Spleen (tissue), 11 donors: ENCODE data around the gene NRIP3. TPM values are rescaled to one million over a fixed set of nuclear protein-coding genes. Genes with fewer than 3 reads are reported as not detected.
A peak's percentile ranks its signal among the peaks of the same experiment; 100 is the strongest.

Experiments
- DNase-seq: peaks from one replicate; pipeline ENCODE4 v3.0.0-alpha.2; 2020
- H3K27ac ChIP-seq, 8 donors: fragments of 200-600 bp; sonication (generic) in 7 of 8; 1 replicate in 4 of 8; 2 replicates in 4 of 8; pipeline versions ENCODE4 v1.5.0 to v1.8.0; 2016 to 2021; ENCODE audit warnings: inconsistent platforms in 4 of 8, mild to moderate bottlenecking in 4 of 8, moderate library complexity in 1 of 8
- H3K27me3 ChIP-seq, 7 donors: fragments of 200-600 bp; sonication (generic) in 6 of 7; replicated peaks in 1 of 7; 1 replicate in 4 of 7; 2 replicates in 3 of 7; pipeline versions ENCODE4 v1.5.0 to v1.8.0; 2016 to 2021; ENCODE audit warnings: inconsistent platforms in 3 of 7, mild to moderate bottlenecking in 1 of 7
- H3K36me3 ChIP-seq, 6 donors: fragments of 200-600 bp; sonication (generic) in 5 of 6; 1 replicate in 4 of 6; 2 replicates in 2 of 6; pipeline versions ENCODE4 v1.5.0 to v1.8.0; 2016 to 2021; ENCODE audit warnings: inconsistent platforms in 2 of 6
- H3K4me1 ChIP-seq, 6 donors: fragments of 200-600 bp; sonication (generic) in 5 of 6; 1 replicate in 3 of 6; 2 replicates in 3 of 6; pipeline versions ENCODE4 v1.5.0 to v1.8.0; 2016 to 2021; ENCODE audit warnings: inconsistent platforms in 3 of 6
- H3K4me3 ChIP-seq, 8 donors: fragments of 200-600 bp; sonication (generic) in 7 of 8; 1 replicate in 4 of 8; 2 replicates in 4 of 8; pipeline versions ENCODE4 v1.5.0 to v1.8.0; 2016 to 2021; ENCODE audit warnings: inconsistent platforms in 4 of 8, mild to moderate bottlenecking in 4 of 8, moderate library complexity in 2 of 8
- H3K9me3 ChIP-seq, 8 donors: fragments of 200-600 bp; sonication (generic) in 7 of 8; 1 replicate in 4 of 8; 2 replicates in 4 of 8; pipeline versions ENCODE4 v1.5.0 to v1.8.0; 2016 to 2021; ENCODE audit warnings: inconsistent platforms in 4 of 8
- POLR2A ChIP-seq, 3 donors: fragments of 450-650 bp; IDR thresholded peaks; one replicate each; pipeline ENCODE4 v1.5.1; 2017; ENCODE audit warnings: antibody characterized with exemption in 3 of 3, mild to moderate bottlenecking in 1 of 3
- POLR2AphosphoS5 ChIP-seq, 3 donors: sonication (generic); formaldehyde crosslinking; IDR thresholded peaks; one replicate each; pipeline ENCODE4 v1.5.1; 2017; ENCODE audit warnings: antibody characterized with exemption in 3 of 3
- WGBS, 5 donors: extraction: QIAGEN DNeasy Blood & Tissue Kit in 3 of 5; methylation state at CpG; one replicate each; pipeline versions ENCODE4 v1.1.5 to v1.1.7; 2013 to 2018; 5-methylcytosine and 5-hydroxymethylcytosine counted together
- intact Hi-C: fragments of 100-400 bp; cut with DNase I; formaldehyde crosslinking; loops from one replicate; pipeline ENCODE4 v1.15.0; 2023; ENCODE audit warnings: low total_unique reads
- polyA plus RNA-seq, 3 donors: library from polyadenylated mRNA; stranded (reverse); fragments of 200-250 nt; gene quantifications; one replicate each; pipeline ENCODE4 v1.2.1, GENCODE V29; 2013
- total RNA-seq, 7 donors: library from RNA; depleted of rRNA in 3 of 7; stranded (reverse); fragments of >200 nt in 3 of 7; fragmentation: NEBNext Ultra II Directional in 4 of 7; extraction: Animal tissue kit (Norgen Biotek cat#: 25700) in 4 of 7; gene quantifications; one replicate each; pipeline versions ENCODE4 v1.1.0 to v1.2.1, GENCODE V29; 2016 to 2021
- TF ChIP-seq, protein P1 (sequence below), 11 experiments: fragments of 200-600 bp in 7 of 11; fragments of 450-650 bp in 4 of 11; sonication (generic) in 4 of 11; IDR thresholded peaks in 8 of 11; conservative IDR thresholded peaks in 3 of 11; 1 replicate in 7 of 11; 2 replicates in 4 of 11; pipeline versions ENCODE4 v1.4.0 to v1.8.0; 2016 to 2021; ENCODE audit warnings: antibody characterized with exemption in 11 of 11, inconsistent platforms in 4 of 11, mild to moderate bottlenecking in 1 of 11
- donor health status: healthy with polysubstance abuse.
- donor health status: DM: no; HTN: no; CAD: no; lungs with moderate emphysema.
- donor health status: DM: no; HTN: no; CAD: no.
- donor health status: Bipolar disorder and iron deficiency.
- donor health status: healthy.
- donor health status: DM: no; HTN: no; CAD: no.
- donor health status: DM: yes; HTN: yes; CAD: no.

Gene NRIP3
- total and polyA plus RNA-seq, 10 donors = 0.02 to 1.8 (median 0.58) TPM

DNA sequence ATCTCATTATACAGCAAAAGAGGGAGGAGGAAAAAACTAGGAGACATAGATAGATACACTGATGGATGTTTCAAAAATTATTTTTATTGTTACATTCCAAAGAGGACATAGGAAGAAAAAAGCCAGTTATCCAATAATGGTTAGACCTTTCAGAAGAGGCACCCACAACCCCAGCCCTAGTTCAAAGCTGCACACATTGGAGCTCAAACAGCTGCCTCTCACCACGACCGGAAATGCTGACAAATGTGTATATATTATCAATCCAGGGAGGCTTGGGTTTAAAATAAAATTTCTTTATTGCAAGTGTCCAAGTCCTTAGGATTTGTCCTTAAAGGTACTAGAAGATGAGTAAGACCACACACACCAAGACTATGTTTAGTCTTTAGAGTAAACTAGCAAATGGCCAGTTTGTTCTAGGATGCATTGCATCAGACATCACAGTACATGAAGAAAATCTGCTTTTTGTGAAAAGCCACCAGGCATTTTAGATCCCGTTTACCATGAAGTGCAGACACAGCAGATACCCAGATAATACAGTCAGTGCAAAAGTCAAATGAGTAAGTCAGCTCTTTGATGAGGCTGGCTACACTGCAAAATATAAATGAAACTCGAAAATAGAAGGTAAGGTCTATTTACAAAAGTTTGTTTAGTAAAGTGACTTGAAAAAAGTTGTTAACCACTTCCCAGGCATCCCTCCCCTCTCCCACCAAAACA is 56.4 kb downstream of the NRIP3 start:
- intact Hi-C loops = no loop called here
- Histone ChIP-seq H3K27ac (peak overlapping the region in 1 of 8 donors; percentile 15), H3K9me3 (no peaks in the 10 kb centered on the region), H3K4me1 (peaks cover 0 to 7% (median 0%) of the 10 kb centered on the region in 6 donors), H3K27me3 (no peaks in the 10 kb centered on the region), H3K4me3 (no peak overlapping the region), H3K36me3 (peaks cover 0 to 64% (median 43%) of the 10 kb centered on the region in 6 donors)
- TF ChIP-seq POLR2A (IDR thresholded peaks at IDR 0.05) = no peak
- TF ChIP-seq POLR2AphosphoS5 (IDR thresholded peaks at IDR 0.05) = no peak
- TF ChIP-seq, protein P1, sequence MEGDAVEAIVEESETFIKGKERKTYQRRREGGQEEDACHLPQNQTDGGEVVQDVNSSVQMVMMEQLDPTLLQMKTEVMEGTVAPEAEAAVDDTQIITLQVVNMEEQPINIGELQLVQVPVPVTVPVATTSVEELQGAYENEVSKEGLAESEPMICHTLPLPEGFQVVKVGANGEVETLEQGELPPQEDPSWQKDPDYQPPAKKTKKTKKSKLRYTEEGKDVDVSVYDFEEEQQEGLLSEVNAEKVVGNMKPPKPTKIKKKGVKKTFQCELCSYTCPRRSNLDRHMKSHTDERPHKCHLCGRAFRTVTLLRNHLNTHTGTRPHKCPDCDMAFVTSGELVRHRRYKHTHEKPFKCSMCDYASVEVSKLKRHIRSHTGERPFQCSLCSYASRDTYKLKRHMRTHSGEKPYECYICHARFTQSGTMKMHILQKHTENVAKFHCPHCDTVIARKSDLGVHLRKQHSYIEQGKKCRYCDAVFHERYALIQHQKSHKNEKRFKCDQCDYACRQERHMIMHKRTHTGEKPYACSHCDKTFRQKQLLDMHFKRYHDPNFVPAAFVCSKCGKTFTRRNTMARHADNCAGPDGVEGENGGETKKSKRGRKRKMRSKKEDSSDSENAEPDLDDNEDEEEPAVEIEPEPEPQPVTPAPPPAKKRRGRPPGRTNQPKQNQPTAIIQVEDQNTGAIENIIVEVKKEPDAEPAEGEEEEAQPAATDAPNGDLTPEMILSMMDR (IDR thresholded peaks at IDR 0.05 in 8 of 11, conservative IDR thresholded peaks at IDR 0.05 in 3 of 11) = no peak
- no peak for DNase-seq
- 80 to 84% (median 81%) methylated on average over 4 of the region's 4 CpGs for WGBS, 5 donors

- Histone ChIP-seq H3K27ac (peak within 1 kb of the TSS in 7 of 8 donors; percentile 6 to 80 (median 69)), H3K9me3 (no peaks in the 10 kb centered on the region), H3K4me3 (no peak within 1 kb of the TSS), H3K36me3 (peaks cover 0 to 16% (median 9%) of the 10 kb centered on the region in 6 donors), H3K27me3 (no peaks in the 10 kb centered on the region), H3K4me1 (peaks cover 0 to 10% (median 3%) of the 10 kb centered on the region in 6 donors)
- WGBS, 5 donors = 69 to 87% (median 80%) methylated on average over 5 of the region's 5 CpGs
- intact Hi-C loops = no loop called here
- TF ChIP-seq POLR2A (IDR thresholded peaks at IDR 0.05) (no peak), POLR2AphosphoS5 (IDR thresholded peaks at IDR 0.05) (no peak)
- TF ChIP-seq, protein P1 (IDR thresholded peaks at IDR 0.05 in 8 of 11, conservative IDR thresholded peaks at IDR 0.05 in 3 of 11) = no peak
- no peak for DNase-seq
These were observed 61.2 kb downstream of the NRIP3 start, which contains the start of gene ASCL3 for GRCh38 chr11:8942518-8943066. Gene ASCL3, minus strand, starts transcription at chr11:8943016. Its CDS starts 4,855 bp downstream, at chr11:8938161.

DNA sequence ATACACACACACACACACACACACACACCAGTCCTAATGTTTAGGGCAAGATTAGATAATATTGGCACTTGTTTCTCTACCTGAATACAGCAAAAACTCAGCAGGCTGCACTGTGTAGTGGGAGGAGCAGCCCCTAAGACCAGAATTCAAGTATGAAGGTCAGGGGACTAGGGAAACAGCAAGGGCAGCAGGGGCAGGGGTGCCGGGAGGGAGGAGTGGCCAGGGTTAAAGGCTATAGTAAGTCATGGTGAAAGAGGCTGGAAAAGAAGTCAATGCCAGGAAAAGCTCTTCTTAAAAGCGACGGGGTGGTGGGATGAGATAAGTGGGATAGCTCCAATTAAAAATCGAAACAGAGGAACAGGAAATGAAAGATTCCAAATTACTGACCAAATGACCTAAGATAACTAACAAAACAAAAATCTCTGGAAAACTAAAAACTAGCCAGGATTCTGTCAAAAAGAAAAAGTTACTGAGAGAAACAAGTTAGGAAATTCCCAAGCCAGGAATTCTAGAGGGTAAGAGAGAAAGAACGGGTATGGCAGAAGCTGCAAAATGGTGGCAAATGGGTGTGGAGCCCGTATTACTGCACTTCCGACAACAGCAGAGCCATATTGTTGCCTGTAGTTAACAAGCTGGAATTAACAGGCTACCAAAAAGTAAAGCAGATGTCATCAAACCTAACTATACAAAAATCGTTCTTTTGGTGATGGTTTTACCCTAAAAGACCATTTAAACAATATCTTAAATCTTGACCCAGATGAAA is 62.3 kb downstream of the NRIP3 start:
- no peaks in the 10 kb centered on the region for H3K27me3 ChIP-seq
- WGBS, 5 donors = 61 to 77% (median 64%) methylated on average over 8 of the region's 8 CpGs
- peaks cover 0 to 10% (median 3%) of the 10 kb centered on the region in 6 donors for H3K4me1 ChIP-seq
- DNase-seq = no peak
- TF ChIP-seq POLR2AphosphoS5 (IDR thresholded peaks at IDR 0.05) (peak in 1 of 3 donors; percentile 42), POLR2A (IDR thresholded peaks at IDR 0.05) (no peak)
- TF ChIP-seq, protein P1 (IDR thresholded peaks at IDR 0.05 in 8 of 11, conservative IDR thresholded peaks at IDR 0.05 in 3 of 11) = no peak
- intact Hi-C loops = no loop called here
- peaks cover 0 to 5% (median 0%) of the 10 kb centered on the region in 6 donors for H3K36me3 ChIP-seq
- peak overlapping the region in 7 of 8 donors; percentile 6 to 80 (median 69) for H3K27ac ChIP-seq
- H3K4me3 ChIP-seq = no peak overlapping the region
- H3K9me3 ChIP-seq = no peaks in the 10 kb centered on the region
